HL-60 (cell line): ENCODE measurements around the gene KRTAP10-2.

ENCODE experiments used
- DNase-seq, 2 experiments: peaks; one replicate each; pipeline ENCODE4 v3.0.0-alpha.2; 2010 to 2020; ENCODE audit warnings: low read depth in 1 of 2, low spot score in 1 of 2
- H3K27ac ChIP-seq: fragments of 250-450 bp; sonication (Bioruptor Pico); replicated peaks from 2 replicates; pipeline ENCODE4 v1.5.1; 2020; ENCODE audit warnings: mild to moderate bottlenecking, moderate library complexity
- H3K27me3 ChIP-seq: fragments of 250-450 bp; sonication (Bioruptor Pico); 2 replicates; pipeline ENCODE4 v1.5.1; 2021; ENCODE audit warnings: mild to moderate bottlenecking, moderate library complexity; ENCODE audit not compliant: insufficient read depth, poor library complexity, severe bottlenecking
- H3K4me3 ChIP-seq: replicated peaks from 2 replicates; pipeline ENCODE4 v1.5.1; 2011; ENCODE audit warnings: mild to moderate bottlenecking, control low read depth, low read length; ENCODE audit not compliant: insufficient read depth
- GABPA ChIP-seq: IDR thresholded peaks from 2 replicates; pipeline ENCODE4 v1.6.1; 2012; ENCODE audit warnings: low read depth
- POLR2AphosphoS5 ChIP-seq: IDR thresholded peaks from 2 replicates; pipeline ENCODE4 v1.6.1; 2012; ENCODE audit warnings: low read depth
- REST ChIP-seq: IDR thresholded peaks from 2 replicates; pipeline ENCODE4 v1.6.1; 2012; ENCODE audit warnings: low read depth; ENCODE audit not compliant: insufficient replicate concordance
- SPI1 ChIP-seq: IDR thresholded peaks from 2 replicates; pipeline ENCODE4 v1.6.1; 2012; ENCODE audit warnings: low read depth, mild to moderate bottlenecking, borderline replicate concordance
- TF ChIP-seq, protein P1 (sequence below): IDR thresholded peaks from one replicate; pipeline ENCODE4 v1.5.1; 2011; ENCODE audit warnings: low read length, control low read depth, inconsistent platforms; ENCODE audit not compliant: insufficient read depth

KRTAP10-2 gene

GRCh38 chr21:44522753-44523204 is 28.5 kb downstream of the KRTAP10-2 start:
- H3K27ac ChIP-seq: no peak overlapping the region
- TF ChIP-seq SPI1: no peak
- no peak for TF ChIP-seq POLR2AphosphoS5
- TF ChIP-seq, protein P1, sequence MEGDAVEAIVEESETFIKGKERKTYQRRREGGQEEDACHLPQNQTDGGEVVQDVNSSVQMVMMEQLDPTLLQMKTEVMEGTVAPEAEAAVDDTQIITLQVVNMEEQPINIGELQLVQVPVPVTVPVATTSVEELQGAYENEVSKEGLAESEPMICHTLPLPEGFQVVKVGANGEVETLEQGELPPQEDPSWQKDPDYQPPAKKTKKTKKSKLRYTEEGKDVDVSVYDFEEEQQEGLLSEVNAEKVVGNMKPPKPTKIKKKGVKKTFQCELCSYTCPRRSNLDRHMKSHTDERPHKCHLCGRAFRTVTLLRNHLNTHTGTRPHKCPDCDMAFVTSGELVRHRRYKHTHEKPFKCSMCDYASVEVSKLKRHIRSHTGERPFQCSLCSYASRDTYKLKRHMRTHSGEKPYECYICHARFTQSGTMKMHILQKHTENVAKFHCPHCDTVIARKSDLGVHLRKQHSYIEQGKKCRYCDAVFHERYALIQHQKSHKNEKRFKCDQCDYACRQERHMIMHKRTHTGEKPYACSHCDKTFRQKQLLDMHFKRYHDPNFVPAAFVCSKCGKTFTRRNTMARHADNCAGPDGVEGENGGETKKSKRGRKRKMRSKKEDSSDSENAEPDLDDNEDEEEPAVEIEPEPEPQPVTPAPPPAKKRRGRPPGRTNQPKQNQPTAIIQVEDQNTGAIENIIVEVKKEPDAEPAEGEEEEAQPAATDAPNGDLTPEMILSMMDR: no peak
- TF ChIP-seq REST: no peak
- TF ChIP-seq GABPA: no peak
- no peak for DNase-seq
- no peaks in the 10 kb centered on the region for H3K27me3 ChIP-seq
- no peak overlapping the region for H3K4me3 ChIP-seq

DNA sequence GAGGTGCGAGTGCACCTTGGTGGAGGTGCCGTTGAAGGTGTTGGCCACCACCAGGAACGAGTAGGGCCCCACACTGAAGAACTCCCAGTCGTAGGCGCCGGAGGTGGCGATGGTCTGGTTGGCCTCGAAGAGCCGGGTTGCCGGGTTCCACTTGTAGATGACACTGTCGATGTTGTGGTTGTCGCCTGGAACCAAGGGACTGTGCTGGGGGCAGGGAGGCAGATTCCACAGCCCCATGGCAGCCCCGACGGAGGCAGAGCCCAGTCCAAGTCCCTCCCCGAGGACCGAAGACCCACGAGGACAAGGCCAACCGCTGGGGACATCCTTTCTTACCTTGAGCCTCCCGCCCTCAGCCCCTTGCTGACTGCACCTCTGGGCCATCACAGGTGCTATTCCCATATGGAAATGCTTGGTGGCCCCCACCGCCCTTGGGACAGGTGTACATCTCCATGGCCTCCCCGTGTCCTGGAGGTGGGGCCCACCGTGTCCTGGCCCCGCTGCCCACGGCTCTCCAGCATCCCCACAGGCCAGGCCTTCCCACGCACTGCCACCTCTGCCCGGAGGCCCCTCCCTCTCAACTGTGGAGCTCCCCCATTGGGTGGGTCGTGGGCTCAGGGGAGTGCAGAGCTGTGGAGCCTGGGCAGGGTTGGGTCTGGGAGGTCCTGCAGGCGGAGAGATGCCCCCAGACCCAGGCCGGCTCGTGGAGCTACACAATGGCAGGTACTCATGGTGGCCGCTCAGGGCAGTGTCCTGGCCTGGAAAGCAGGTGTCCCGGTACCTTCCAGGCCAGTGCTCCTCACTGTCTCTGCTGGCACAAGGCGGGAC is 29.2 kb downstream of the KRTAP10-2 start:
- no peak for TF ChIP-seq POLR2AphosphoS5
- no peak for TF ChIP-seq REST
- TF ChIP-seq, protein P1: no peak
- TF ChIP-seq GABPA: no peak
- TF ChIP-seq SPI1: no peak
- no peak overlapping the region for H3K4me3 ChIP-seq
- no peak overlapping the region for H3K27ac ChIP-seq
- no peaks in the 10 kb centered on the region for H3K27me3 ChIP-seq
- no peak for DNase-seq

- no peak for TF ChIP-seq POLR2AphosphoS5
- TF ChIP-seq, protein P1: no peak
- TF ChIP-seq GABPA: no peak
- no peak for TF ChIP-seq REST
- no peak for TF ChIP-seq SPI1
- Histone ChIP-seq H3K27me3 (no peaks in the 10 kb centered on the region), H3K4me3 (no peak overlapping the region), H3K27ac (no peak overlapping the region)
- DNase-seq: no peak
These were observed 29.9 kb downstream of the KRTAP10-2 start for GRCh38 chr21:44521301-44521927.
